Psoas muscle (tissue), 8 donors: ENCODE measurements around the gene MYO15B. TPM values are rescaled to one million over a fixed set of nuclear protein-coding genes. Genes with fewer than 3 reads are reported as not detected.

ENCODE experiments used
- ATAC-seq, 4 donors: fragments of 200-7000 bp; cut with Tn5 transposase; one replicate each; pipeline ENCODE4 v1.9.1; 2020; ENCODE audit warnings: moderate library complexity in 3 of 4, mild to moderate bottlenecking in 2 of 4
- DNase-seq, 2 donors: peaks; one replicate each; pipeline ENCODE4 v3.0.0-alpha.2; 2020
- H3K27ac ChIP-seq: fragments of 200-600 bp; one replicate; pipeline ENCODE4 v1.8.0; 2022
- H3K27me3 ChIP-seq, 3 donors: fragments of 200-600 bp in 1 of 3; one replicate each; pipeline versions ENCODE4 v1.6.1 to v1.8.0; 2013 to 2022; ENCODE audit warnings: low read length in 2 of 3, mild to moderate bottlenecking in 2 of 3, moderate library complexity in 1 of 3; ENCODE audit not compliant: insufficient read depth in 3 of 3
- H3K36me3 ChIP-seq, 2 donors: fragments of 200-600 bp in 1 of 2; one replicate each; pipeline versions ENCODE4 v1.6.1 to v1.8.0; 2013 to 2022; ENCODE audit warnings: low read depth in 1 of 2, mild to moderate bottlenecking in 1 of 2, moderate library complexity in 1 of 2; ENCODE audit not compliant: insufficient read depth in 1 of 2
- H3K4me1 ChIP-seq: fragments of 200-600 bp; one replicate; pipeline ENCODE4 v1.8.0; 2022
- H3K4me3 ChIP-seq: fragments of 200-600 bp; one replicate; pipeline ENCODE4 v1.8.0; 2022; ENCODE audit warnings: mild to moderate bottlenecking
- H3K9me3 ChIP-seq: fragments of 200-600 bp; one replicate; pipeline ENCODE4 v1.8.0; 2022
- CTCF ChIP-seq: fragments of 200-600 bp; IDR thresholded peaks from one replicate; pipeline ENCODE4 v1.8.0; 2022; ENCODE audit warnings: antibody characterized with exemption
- WGBS, 3 donors: extraction: QIAGEN DNeasy Blood & Tissue Kit; methylation state at CpG; one replicate each; pipeline versions ENCODE4 v1.1.6 to v1.1.7; 2013; 5-methylcytosine and 5-hydroxymethylcytosine counted together
- intact Hi-C, 2 donors: fragments of 100-400 bp; cut with DNase I; formaldehyde crosslinking; loops; one replicate each; pipeline versions ENCODE4 v1.11.0 to v1.14.2; 2022
- polyA plus RNA-seq, 3 donors: library from polyadenylated mRNA; stranded (reverse); fragments of 200-250 nt; gene quantifications; one replicate each; pipeline ENCODE4 v1.2.3, GENCODE V29; 2013
- total RNA-seq, 4 donors: library from RNA; stranded (reverse); fragmentation: NEBNext Ultra II Directional in 2 of 4; extraction: Animal tissue kit (Norgen Biotek cat#: 25700) in 2 of 4; gene quantifications; one replicate each; pipeline versions ENCODE4 v1.2.1 to v1.2.4, GENCODE V29; 2021 to 2023
- donor health status: healthy with polysubstance abuse.
- donor health status: DM: no; HTN: no; CAD: no; lungs with moderate emphysema.
- donor health status: Bipolar disorder and iron deficiency.
- donor health status: healthy.
- donor health status: DM: yes; HTN: yes; CAD: no.
- donor health status: DM: no; HTN: no; CAD: no.
- donor health status: DM: no; HTN: no; CAD: no.
- donor health status: DM: yes; HTN: yes; CAD: no.

MYO15B gene
- total and polyA plus RNA-seq, 7 donors = 5.2 to 28.2 (median 16.7) TPM

- ATAC-seq (no peak), DNase-seq (no peak)
- no peak for TF ChIP-seq CTCF
These were observed 29.0 kb downstream of the MYO15B start for GRCh38 chr17:75616521-75617122.

GRCh38 chr17:75617218-75617617, 29.6 kb downstream of the MYO15B start:
- no peak for DNase-seq
- H3K4me1 ChIP-seq = no peaks in the 10 kb centered on the region
- H3K36me3 ChIP-seq = peaks cover 0 to 39% of the 10 kb centered on the region in 2 donors
- intact Hi-C loops = no loop called here
- no peak overlapping the region for H3K27ac ChIP-seq
- WGBS, 3 donors = 86 to 90% (median 89%) methylated on average over 15 to 16 of the region's 16 CpGs
- no peak overlapping the region for H3K4me3 ChIP-seq
- H3K27me3 ChIP-seq = no peaks in the 10 kb centered on the region
- H3K9me3 ChIP-seq = no peaks in the 10 kb centered on the region
- TF ChIP-seq CTCF = no peak
- no peak for ATAC-seq

More at GRCh38 chr17:75616521-75617122, 29.0 kb downstream of the MYO15B start:
- Histone ChIP-seq H3K27ac (no peak overlapping the region), H3K4me3 (no peak overlapping the region), H3K9me3 (no peaks in the 10 kb centered on the region), H3K4me1 (no peaks in the 10 kb centered on the region), H3K27me3 (no peaks in the 10 kb centered on the region), H3K36me3 (peaks cover 0 to 45% of the 10 kb centered on the region in 2 donors)
- whole genome bisulfite sequencing, 3 donors = 89 to 93% (median 89%) methylated on average over 21 to 24 of the region's 24 CpGs
- intact Hi-C loops = no loop called here

GRCh38 chr17:75617675-75618074, 30.1 kb downstream of the MYO15B start:
- ATAC-seq = no peak
- H3K27me3 ChIP-seq = no peaks in the 10 kb centered on the region
- intact Hi-C loops = no loop called here
- no peak for DNase-seq
- H3K27ac ChIP-seq = no peak overlapping the region
- peaks cover 0 to 37% of the 10 kb centered on the region in 2 donors for H3K36me3 ChIP-seq
- H3K4me1 ChIP-seq = no peaks in the 10 kb centered on the region
- H3K9me3 ChIP-seq = no peaks in the 10 kb centered on the region
- WGBS, 3 donors = 88 to 92% (median 89%) methylated on average over 10 to 11 of the region's 11 CpGs
- no peak overlapping the region for H3K4me3 ChIP-seq
- TF ChIP-seq CTCF = no peak

- peak in 2 of 4 donors; percentile 40 to 55 for ATAC-seq
These were observed 32.2 kb downstream of the MYO15B start for GRCh38 chr17:75619506-75620431.

More at GRCh38 chr17:75619506-75620431, 32.2 kb downstream of the MYO15B start:
- H3K9me3 ChIP-seq = no peaks in the 10 kb centered on the region
- H3K4me3 ChIP-seq = no peak overlapping the region
- H3K27ac ChIP-seq = no peak overlapping the region
- WGBS, 3 donors = 76 to 80% (median 77%) methylated on average over 31 to 36 of the region's 36 CpGs
- DNase-seq = no peak
- no peaks in the 10 kb centered on the region for H3K27me3 ChIP-seq
- H3K36me3 ChIP-seq = peaks cover 0 to 34% of the 10 kb centered on the region in 2 donors
- intact Hi-C loops = loop anchor here in 1 of 2 donors (5.0 kb wide), 1 partner anchor 77 kb away; no protein-coding TSS in a partner anchor
- peaks cover 7% of the 10 kb centered on the region for H3K4me1 ChIP-seq
- no peak for TF ChIP-seq CTCF
